CD8-positive, alpha-beta memory T cell (primary cell): ENCODE measurements around the gene TRIM34. TPM values are rescaled to one million over a fixed set of nuclear protein-coding genes. Genes with fewer than 3 reads are reported as not detected.
"Not testable (repeated sequence)": the region's sequence is repeated elsewhere in the genome, so short reads cannot be mapped to it uniquely, and the experiment has no call there.

Source experiments
- CTCF ChIA-PET: fragments of 350-600 bp; sonication (Branson Sonifier 250); formaldehyde crosslinking; loops from one replicate; lab custom pipeline; 2021; ENCODE audit warnings: antibody characterized with exemption; lab: Charles Lee
- POLR2A ChIA-PET: fragments of 350-600 bp; sonication (Branson Sonifier 250); formaldehyde crosslinking; loops from one replicate; lab custom pipeline; 2021; ENCODE audit warnings: antibody characterized with exemption; lab: Charles Lee
- DNase-seq, 5 donors: peaks; one replicate each; pipeline versions ENCODE4 v3.0.0 to v3.0.0-alpha.2; 2020 to 2022; ENCODE audit warnings: mixed read lengths in 1 of 5
- H3K27ac ChIP-seq: one replicate; pipeline ENCODE4 v1.7.0; 2013; ENCODE audit warnings: low read depth, mild to moderate bottlenecking, low read length, moderate library complexity
- H3K27me3 ChIP-seq: 2 replicates; pipeline ENCODE4 v1.7.0; 2013; ENCODE audit warnings: low read length, mild to moderate bottlenecking; ENCODE audit not compliant: insufficient read depth, poor library complexity, severe bottlenecking
- H3K36me3 ChIP-seq: 2 replicates; pipeline ENCODE4 v1.7.0; 2013; ENCODE audit warnings: mild to moderate bottlenecking, low read length, moderate library complexity; ENCODE audit not compliant: insufficient read depth
- H3K4me1 ChIP-seq: 2 replicates; pipeline ENCODE4 v1.7.0; 2013; ENCODE audit warnings: mild to moderate bottlenecking, low read length, moderate library complexity; ENCODE audit not compliant: insufficient read depth
- H3K4me3 ChIP-seq: 2 replicates; pipeline ENCODE4 v1.7.0; 2013; ENCODE audit warnings: mild to moderate bottlenecking, low read length
- H3K9me3 ChIP-seq: 2 replicates; pipeline ENCODE4 v1.7.0; 2013; ENCODE audit warnings: mild to moderate bottlenecking, low read length
- H3K27ac Mint-ChIP-seq, 8 donors: one replicate each; pipeline ENCODE4 v1.8.0; 2020 to 2021; ENCODE audit warnings: mixed read lengths in 8 of 8, mild to moderate bottlenecking in 6 of 8, inconsistent platforms in 3 of 8, moderate library complexity in 3 of 8
- H3K27me3 Mint-ChIP-seq, 2 donors: one replicate each; pipeline ENCODE4 v1.8.0; 2020 to 2021; ENCODE audit warnings: mixed read lengths in 2 of 2, mild to moderate bottlenecking in 1 of 2, moderate library complexity in 1 of 2
- H3K36me3 Mint-ChIP-seq, 3 donors: one replicate each; pipeline ENCODE4 v1.8.0; 2020 to 2021; ENCODE audit warnings: mixed read lengths in 3 of 3, inconsistent platforms in 1 of 3, mild to moderate bottlenecking in 1 of 3
- H3K4me1 Mint-ChIP-seq, 3 donors: one replicate each; pipeline ENCODE4 v1.8.0; 2020 to 2021; ENCODE audit warnings: mixed read lengths in 3 of 3, inconsistent platforms in 1 of 3, mild to moderate bottlenecking in 1 of 3
- H3K4me3 Mint-ChIP-seq, 7 donors: one replicate each; pipeline ENCODE4 v1.8.0; 2020 to 2021; ENCODE audit warnings: mixed read lengths in 7 of 7, mild to moderate bottlenecking in 6 of 7, moderate library complexity in 4 of 7, inconsistent platforms in 2 of 7
- H3K9me3 Mint-ChIP-seq, 5 donors: one replicate each; pipeline ENCODE4 v1.8.0; 2020 to 2022; ENCODE audit warnings: mixed read lengths in 5 of 5, mild to moderate bottlenecking in 3 of 5, moderate library complexity in 2 of 5, inconsistent platforms in 1 of 5
- polyA plus RNA-seq: library from polyadenylated mRNA; unstranded; fragments of 300-500 nt; fragmentation: Illumina TruSeq; gene quantifications from one replicate; pipeline ENCODE4 v1.2.3, GENCODE V29; 2021
- total RNA-seq, 2 experiments: library from RNA; stranded (reverse); gene quantifications; one replicate each; pipeline ENCODE4 v1.2.3, GENCODE V29; 2021

TRIM34 gene
- total and polyA plus RNA-seq, 3 experiments from 2014 or later: 3.1 to 13.5 (median 4.1) TPM

- CTCF ChIA-PET: no interaction called here
- Histone ChIP-seq H3K36me3 (no peaks in the 10 kb centered on the region), H3K9me3 (no peaks in the 10 kb centered on the region), H3K27ac (no peak overlapping the region), H3K4me1 (no peaks in the 10 kb centered on the region), H3K4me3 (no peak overlapping the region), H3K27me3 (no peaks in the 10 kb centered on the region)
- POLR2A ChIA-PET: no interaction called here
- Mint-ChIP-seq H3K27ac (no peak overlapping the region), H3K4me1 (peaks cover 6 to 13% (median 6%) of the 10 kb centered on the region in 3 donors), H3K9me3 (no peaks in the 10 kb centered on the region), H3K36me3 (peaks cover 0 to 6% (median 0%) of the 10 kb centered on the region in 3 donors), H3K27me3 (peaks cover 9 to 11% of the 10 kb centered on the region in 2 donors), H3K4me3 (no peak overlapping the region)
- no peak for DNase-seq
Observed at GRCh38 chr11:5592615-5593014, 32.2 kb upstream of the TRIM34 start.

GRCh38 chr11:5593146-5593545 lies 31.7 kb upstream of the TRIM34 start:
- Mint-ChIP-seq H3K36me3 (peaks cover 0 to 6% (median 0%) of the 10 kb centered on the region in 3 donors), H3K9me3 (no peaks in the 10 kb centered on the region), H3K27me3 (peaks cover 11 to 12% of the 10 kb centered on the region in 2 donors), H3K4me1 (peaks cover 6 to 13% (median 6%) of the 10 kb centered on the region in 3 donors), H3K27ac (no peak overlapping the region), H3K4me3 (no peak overlapping the region)
- Histone ChIP-seq H3K27ac (no peak overlapping the region), H3K36me3 (no peaks in the 10 kb centered on the region), H3K27me3 (no peaks in the 10 kb centered on the region), H3K4me3 (no peak overlapping the region), H3K9me3 (no peaks in the 10 kb centered on the region), H3K4me1 (no peaks in the 10 kb centered on the region)
- CTCF ChIA-PET: no interaction called here
- DNase-seq: no peak
- POLR2A ChIA-PET: no interaction called here

GRCh38 chr11:5596607-5597201 lies 28.1 kb upstream of the TRIM34 start, which contains the start of gene TRIM6:
Gene TRIM6, plus strand, starts transcription at chr11:5596637. Its CDS starts 261 bp downstream, at chr11:5596898.
- CTCF ChIA-PET: no interaction called here
- no peaks in the 10 kb centered on the region for H3K9me3 ChIP-seq
- Mint-ChIP-seq H3K4me3 (peak within 1 kb of the TSS in 6 of 7 donors; percentile 77 to 88 (median 78)), H3K27ac (peak within 1 kb of the TSS in 3 of 8 donors; percentile 47 to 61 (median 56)), H3K9me3 (no peaks in the 10 kb centered on the region), H3K36me3 (no peaks in the 10 kb centered on the region), H3K27me3 (peaks cover 11 to 19% of the 10 kb centered on the region in 2 donors), H3K4me1 (peaks cover 6 to 13% (median 6%) of the 10 kb centered on the region in 3 donors)
- POLR2A ChIA-PET: no interaction called here
- no peaks in the 10 kb centered on the region for H3K36me3 ChIP-seq
- peak within 1 kb of the TSS; percentile 11 for H3K4me3 ChIP-seq
- H3K4me1 ChIP-seq: no peaks in the 10 kb centered on the region
- H3K27me3 ChIP-seq: no peaks in the 10 kb centered on the region
- no peak within 1 kb of the TSS for H3K27ac ChIP-seq
- no peak for DNase-seq

- H3K4me1 Mint-ChIP-seq: peaks cover 6 to 13% (median 6%) of the 10 kb centered on the region in 3 donors
- Histone ChIP-seq H3K4me3 (no peak overlapping the region), H3K9me3 (no peaks in the 10 kb centered on the region), H3K27me3 (no peaks in the 10 kb centered on the region), H3K27ac (no peak overlapping the region), H3K4me1 (no peaks in the 10 kb centered on the region), H3K36me3 (no peaks in the 10 kb centered on the region)
- no peaks in the 10 kb centered on the region for H3K9me3 Mint-ChIP-seq
- no peak overlapping the region for H3K27ac Mint-ChIP-seq
- peaks cover 12 to 19% of the 10 kb centered on the region in 2 donors for H3K27me3 Mint-ChIP-seq
- no peaks in the 10 kb centered on the region for H3K36me3 Mint-ChIP-seq
- POLR2A ChIA-PET: no interaction called here
- no peak for DNase-seq
- no peak overlapping the region for H3K4me3 Mint-ChIP-seq
- CTCF ChIA-PET: interaction anchor here (1.1 kb wide), 1 partner anchor 211 kb away, joined by 3 read pairs; no protein-coding TSS in a partner anchor
Observed at GRCh38 chr11:5597953-5598352, 26.8 kb upstream of the TRIM34 start.

- Histone ChIP-seq H3K4me3 (no peak overlapping the region), H3K27ac (no peak overlapping the region), H3K27me3 (no peaks in the 10 kb centered on the region), H3K4me1 (no peaks in the 10 kb centered on the region), H3K36me3 (no peaks in the 10 kb centered on the region), H3K9me3 (no peaks in the 10 kb centered on the region)
- Mint-ChIP-seq H3K36me3 (no peaks in the 10 kb centered on the region), H3K27me3 (peaks cover 12 to 19% of the 10 kb centered on the region in 2 donors), H3K9me3 (no peaks in the 10 kb centered on the region), H3K27ac (no peak overlapping the region), H3K4me1 (peaks cover 5 to 13% (median 6%) of the 10 kb centered on the region in 3 donors), H3K4me3 (no peak overlapping the region)
- CTCF ChIA-PET: interaction anchor here (0.9 to 2.8 kb wide), 7 partner anchors 9 to 753 kb away, joined by 3 to 10 read pairs (median 4); partner anchors contain the start of genes OR52N2 and TRIM5
- peak; percentile 24 to 73 (median 42) for DNase-seq
- POLR2A ChIA-PET: interaction anchor here (0.5 kb wide), 1 partner anchor 1102 kb away, joined by 4 read pairs; no protein-coding TSS in a partner anchor
Observed at GRCh38 chr11:5600374-5600851, 24.4 kb upstream of the TRIM34 start.

- H3K27me3 Mint-ChIP-seq, H3K4me3 Mint-ChIP-seq, H3K36me3 Mint-ChIP-seq, H3K4me3 ChIP-seq, H3K4me1 ChIP-seq, H3K9me3 ChIP-seq, H3K4me1 Mint-ChIP-seq, DNase-seq, H3K27ac Mint-ChIP-seq, H3K36me3 ChIP-seq, H3K27ac ChIP-seq, H3K27me3 ChIP-seq, POLR2A ChIA-PET, H3K9me3 Mint-ChIP-seq: not testable (repeated sequence)
- CTCF ChIA-PET: interaction anchor here (2.8 kb wide), 1 partner anchor 81 kb away, joined by 10 read pairs; the partner anchor contains the start of gene TRIM5
Observed at GRCh38 chr11:5602791-5603190, 22.0 kb upstream of the TRIM34 start.

GRCh38 chr11:5603326-5603725 lies 21.5 kb upstream of the TRIM34 start:
- Mint-ChIP-seq H3K4me3 (no peak overlapping the region), H3K27me3 (peaks cover 2 to 8% of the 10 kb centered on the region in 2 donors), H3K9me3 (no peaks in the 10 kb centered on the region), H3K27ac (no peak overlapping the region), H3K36me3 (peaks cover 0 to 2% (median 0%) of the 10 kb centered on the region in 3 donors), H3K4me1 (no peaks in the 10 kb centered on the region)
- no peaks in the 10 kb centered on the region for H3K27me3 ChIP-seq
- ChIA-PET CTCF (no interaction called here), POLR2A (no interaction called here)
- no peaks in the 10 kb centered on the region for H3K4me1 ChIP-seq
- no peaks in the 10 kb centered on the region for H3K36me3 ChIP-seq
- no peak overlapping the region for H3K27ac ChIP-seq
- no peak for DNase-seq
- no peak overlapping the region for H3K4me3 ChIP-seq
- H3K9me3 ChIP-seq: no peaks in the 10 kb centered on the region

- Histone ChIP-seq H3K9me3 (no peaks in the 10 kb centered on the region), H3K4me1 (no peaks in the 10 kb centered on the region), H3K27ac (no peak overlapping the region), H3K4me3 (no peak overlapping the region), H3K36me3 (no peaks in the 10 kb centered on the region), H3K27me3 (no peaks in the 10 kb centered on the region)
- Mint-ChIP-seq H3K4me3 (no peak overlapping the region), H3K27ac (peak overlapping the region in 1 of 8 donors; percentile 23), H3K36me3 (peaks cover 0 to 2% (median 0%) of the 10 kb centered on the region in 3 donors), H3K4me1 (no peaks in the 10 kb centered on the region), H3K27me3 (peaks cover 2 to 3% of the 10 kb centered on the region in 2 donors), H3K9me3 (no peaks in the 10 kb centered on the region)
- no peak for DNase-seq
- ChIA-PET POLR2A (no interaction called here), CTCF (no interaction called here)
Observed at GRCh38 chr11:5604896-5605295, 19.9 kb upstream of the TRIM34 start.
